ENCODE data around the gene CACNA1H. TPM values are rescaled to one million over a fixed set of nuclear protein-coding genes. Genes with fewer than 3 reads are reported as not detected.
A peak's percentile ranks its signal among the peaks of the same experiment; 100 is the strongest.

The CACNA1H gene
- polyA plus RNA-seq, 4 donors, result 17.1 to 31.1 (median 18.5) TPM

DNA sequence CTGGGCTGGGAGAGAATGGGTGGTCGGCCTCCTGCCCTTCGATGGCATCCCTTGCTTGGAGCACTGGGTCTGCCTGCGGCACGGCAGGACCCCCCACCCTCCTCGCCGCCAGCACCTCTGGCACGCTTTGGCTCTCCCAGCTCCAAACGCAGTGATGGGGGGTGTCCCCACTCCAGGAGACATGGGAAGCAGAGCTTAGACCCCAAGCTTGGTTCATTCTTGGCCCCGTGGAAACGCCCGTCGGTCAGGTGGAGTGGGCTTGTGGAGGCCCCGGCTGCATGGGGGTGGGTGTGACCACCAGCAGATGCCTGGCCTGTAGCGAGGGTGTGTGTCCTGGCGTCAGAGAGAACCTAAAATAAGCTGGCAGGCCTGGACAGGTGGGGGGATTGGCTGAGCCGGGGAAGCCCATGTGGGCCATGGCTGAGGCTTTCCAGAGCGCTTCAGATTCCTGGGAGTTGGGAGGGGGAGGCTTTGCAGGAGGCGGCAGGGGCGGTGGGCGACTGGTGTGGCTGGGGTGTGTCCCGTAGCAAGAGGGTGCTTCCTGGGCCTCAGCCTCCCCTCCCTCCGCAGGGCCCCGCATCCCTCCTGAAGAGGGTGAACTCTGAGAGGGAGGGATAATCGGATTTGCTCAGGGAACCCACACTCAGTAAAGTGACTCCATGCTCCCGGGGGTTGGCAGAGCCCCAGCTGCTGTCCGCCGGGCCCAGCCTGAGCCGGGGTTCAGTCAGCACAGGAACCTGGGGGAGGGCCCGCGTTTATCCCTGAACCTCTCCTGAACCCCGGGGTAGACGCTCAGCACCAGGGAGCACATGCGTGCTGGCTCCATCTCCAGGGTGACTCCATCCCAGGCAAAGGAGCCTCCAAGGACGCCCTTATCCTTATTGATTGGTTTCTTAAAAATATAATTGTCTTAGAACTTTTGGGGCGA, 3.4 kb downstream of the CACNA1H start:
- DNase-seq (ENCODE audit: low read depth in 4 of 4, low spot score in 3 of 4), result no peak

DNA sequence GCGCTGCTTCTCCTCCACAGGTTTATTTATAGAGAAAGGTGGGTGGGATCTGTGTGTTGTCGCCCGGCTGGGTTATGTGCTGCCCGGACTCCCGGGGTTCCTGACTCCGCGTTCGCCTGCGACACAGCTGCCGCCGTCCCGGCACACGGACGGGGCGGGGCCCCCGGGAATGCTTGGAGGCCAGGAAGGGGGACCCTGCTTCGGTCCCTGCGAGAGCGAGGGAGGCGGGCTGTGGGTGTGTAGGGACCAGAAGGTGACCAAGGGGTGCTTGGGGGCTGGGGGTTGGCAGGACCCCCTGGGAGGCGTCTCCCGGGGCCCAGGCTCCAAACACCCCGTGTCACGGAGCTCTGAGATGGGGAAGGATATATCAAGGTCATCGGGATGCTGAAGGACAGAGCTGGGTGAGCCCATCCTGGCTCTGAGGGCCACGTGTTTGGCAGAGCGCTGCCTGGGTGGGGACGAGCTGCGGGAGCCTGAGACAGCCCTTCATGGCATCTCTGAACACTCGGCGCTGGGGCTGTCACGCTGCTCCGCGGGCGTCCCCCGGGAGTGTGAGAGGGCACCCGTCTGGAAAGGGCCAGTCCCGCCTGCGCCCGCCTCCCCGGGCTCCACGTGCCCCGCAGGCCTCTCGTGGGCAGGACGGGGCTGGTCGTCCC, 4.2 kb downstream of the CACNA1H start:
- DNase-seq (ENCODE audit: low read depth in 4 of 4, low spot score in 3 of 4), result no peak

DNA sequence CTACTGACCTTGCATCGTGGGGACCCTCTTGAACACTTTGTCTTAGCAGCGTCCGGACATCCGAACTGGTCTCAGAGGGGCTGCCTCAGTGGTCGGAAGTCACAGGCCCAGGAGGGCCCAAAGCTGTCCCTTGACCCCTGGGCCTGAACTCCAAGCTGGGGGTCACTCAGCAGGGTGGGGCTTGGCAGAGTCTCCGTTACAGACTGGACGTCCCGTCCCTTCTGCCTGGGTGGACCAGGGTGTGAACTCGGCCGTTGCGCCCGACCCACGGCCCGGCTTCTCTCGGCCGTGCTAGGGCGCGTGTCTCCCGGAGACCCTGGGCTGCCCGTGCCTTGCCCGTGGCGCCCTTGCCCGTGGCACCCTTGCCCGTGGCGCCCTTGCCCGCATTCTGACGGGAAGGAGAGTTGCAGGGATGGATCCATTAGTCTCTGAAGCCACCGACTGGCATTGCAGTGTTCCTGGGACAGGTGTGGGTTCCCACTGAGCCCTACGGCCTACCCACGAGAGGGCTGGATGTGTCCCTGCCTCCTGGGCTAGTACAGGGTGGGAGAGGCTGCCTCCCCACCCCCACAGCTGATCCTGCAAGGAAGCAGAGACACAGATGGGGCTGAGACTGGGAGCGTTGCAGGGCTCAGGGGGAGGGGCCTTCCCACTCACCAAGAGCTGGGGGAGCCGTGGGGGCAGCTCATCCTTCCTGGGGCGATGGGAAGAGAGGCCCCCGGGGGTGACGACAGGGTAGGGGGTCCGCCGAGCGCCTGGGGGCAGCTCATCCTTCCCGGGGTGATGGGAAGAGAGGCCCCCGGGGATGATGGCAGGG, 4.9 kb downstream of the CACNA1H start:
- DNase-seq (ENCODE audit: low read depth in 4 of 4, low spot score in 3 of 4), result no peak

DNA sequence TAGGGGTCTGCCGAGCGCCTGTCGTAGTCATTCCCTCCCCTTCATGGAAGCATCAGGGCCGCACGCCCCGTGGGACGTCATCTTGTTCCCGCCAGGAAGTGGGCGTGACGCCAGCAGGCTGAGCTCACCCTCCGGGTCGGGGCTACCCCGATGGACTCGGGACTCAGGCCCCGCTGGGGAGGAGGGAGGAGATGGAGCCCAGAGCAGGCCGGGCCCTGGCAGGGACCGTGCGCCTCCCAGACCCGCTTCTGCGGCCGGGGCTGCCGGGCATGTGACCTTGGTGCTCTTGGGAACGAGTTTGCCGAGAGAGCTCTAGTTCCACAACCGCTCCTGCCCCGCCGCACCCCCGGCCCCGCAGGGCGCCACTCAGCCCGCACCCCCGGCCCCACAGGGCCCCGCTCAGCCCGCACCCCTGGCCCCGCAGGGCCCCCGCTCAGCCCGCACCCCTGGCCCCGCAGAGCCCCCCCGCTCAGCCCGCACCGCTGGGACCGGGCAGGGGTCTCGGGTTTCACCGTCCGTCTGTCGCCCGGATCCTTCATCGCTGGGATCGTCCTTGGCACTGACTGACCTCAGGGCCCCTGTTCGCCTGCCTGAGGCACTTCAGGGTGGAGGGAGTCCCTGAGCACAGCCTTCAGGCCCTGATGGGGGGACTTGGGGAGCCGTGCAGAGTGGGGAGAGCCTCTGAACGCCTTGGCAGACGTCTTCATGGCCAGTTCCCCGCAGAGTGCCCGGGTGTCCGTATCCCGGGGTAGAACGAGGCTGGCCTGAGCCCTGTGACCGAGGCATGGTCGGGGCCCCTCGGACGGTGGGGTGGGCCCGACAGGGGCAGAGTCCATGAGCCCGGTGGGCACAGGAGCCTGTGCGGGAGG, 5.8 kb downstream of the CACNA1H start:
- DNase-seq (ENCODE audit: low read depth in 4 of 4, low spot score in 3 of 4), result no peak

DNA sequence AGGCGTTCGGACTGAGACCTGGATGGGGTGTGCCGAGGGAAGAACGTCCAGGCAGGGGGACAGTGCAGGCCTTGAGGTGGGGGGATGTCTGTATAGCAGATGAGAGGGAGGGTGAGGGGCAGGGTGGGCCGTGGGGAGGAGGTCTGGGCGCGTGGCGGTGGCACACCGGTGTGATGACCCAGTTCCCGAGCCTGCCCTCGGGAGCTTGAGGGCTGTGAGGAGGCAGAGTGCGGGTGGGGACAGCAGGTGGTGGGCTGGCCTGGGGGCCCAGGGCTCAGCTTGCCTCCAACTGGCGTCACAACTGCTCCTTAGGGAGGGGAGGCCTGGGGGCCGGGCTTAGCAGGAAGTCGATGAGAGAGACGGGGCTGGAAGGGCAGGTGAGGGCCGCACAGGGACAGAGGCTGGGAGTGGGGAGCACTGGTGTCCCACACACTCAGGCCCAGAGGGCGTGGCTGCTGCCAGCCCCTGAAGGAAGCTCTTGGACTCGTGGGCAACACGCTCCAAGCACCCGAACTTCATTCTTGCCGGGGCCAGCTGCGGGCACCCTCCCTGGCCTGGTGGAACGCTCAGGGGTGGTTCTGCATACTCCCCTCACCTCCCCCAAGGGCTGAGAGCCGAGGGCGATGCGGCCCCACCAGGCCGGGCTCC, 6.5 kb downstream of the CACNA1H start:
- DNase-seq (ENCODE audit: low read depth in 4 of 4, low spot score in 3 of 4), result no peak

DNA sequence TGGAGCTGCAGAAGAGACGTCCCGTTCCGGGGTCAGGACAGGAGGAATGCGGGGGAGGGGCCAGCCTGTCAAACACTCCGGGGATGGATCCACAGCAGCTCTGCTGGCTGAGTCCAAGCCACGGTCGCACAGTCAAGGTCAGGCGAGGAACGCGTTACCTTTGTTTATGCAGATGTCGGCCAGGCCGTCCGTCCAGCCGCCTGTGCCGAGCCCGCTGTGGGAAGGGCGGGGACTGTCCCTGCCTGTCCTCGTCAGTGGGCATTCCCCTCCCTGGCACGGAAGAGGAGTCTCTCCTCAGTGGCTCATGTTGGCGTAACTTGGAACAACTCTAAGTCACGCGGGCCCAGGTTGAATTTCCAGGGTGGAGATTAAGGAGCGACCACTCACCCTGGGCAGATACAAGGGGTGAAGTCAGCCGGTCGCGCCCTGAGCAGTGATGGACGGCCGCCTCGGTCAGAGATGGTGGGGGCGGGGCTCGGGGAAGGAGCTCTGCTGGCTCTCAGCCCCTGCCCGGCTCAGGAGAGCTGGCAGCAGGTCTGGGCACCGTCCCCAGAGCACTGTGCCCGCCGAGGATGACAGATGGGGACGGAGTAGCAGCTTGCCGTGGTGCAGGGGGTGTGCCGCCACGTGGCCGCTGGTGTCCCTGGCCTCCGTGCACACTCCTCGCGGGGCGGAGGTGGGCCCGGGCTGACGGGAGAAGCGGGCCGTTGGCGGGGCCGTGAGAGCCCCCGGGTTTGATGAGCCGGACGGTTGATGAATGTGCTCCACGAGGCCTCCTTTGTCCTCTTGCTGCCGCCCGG, 7.3 kb downstream of the CACNA1H start:
- peak in 3 of 4 donors; percentile 68 to 80 (median 78) for DNase-seq (ENCODE audit: low read depth in 4 of 4, low spot score in 3 of 4)

DNA sequence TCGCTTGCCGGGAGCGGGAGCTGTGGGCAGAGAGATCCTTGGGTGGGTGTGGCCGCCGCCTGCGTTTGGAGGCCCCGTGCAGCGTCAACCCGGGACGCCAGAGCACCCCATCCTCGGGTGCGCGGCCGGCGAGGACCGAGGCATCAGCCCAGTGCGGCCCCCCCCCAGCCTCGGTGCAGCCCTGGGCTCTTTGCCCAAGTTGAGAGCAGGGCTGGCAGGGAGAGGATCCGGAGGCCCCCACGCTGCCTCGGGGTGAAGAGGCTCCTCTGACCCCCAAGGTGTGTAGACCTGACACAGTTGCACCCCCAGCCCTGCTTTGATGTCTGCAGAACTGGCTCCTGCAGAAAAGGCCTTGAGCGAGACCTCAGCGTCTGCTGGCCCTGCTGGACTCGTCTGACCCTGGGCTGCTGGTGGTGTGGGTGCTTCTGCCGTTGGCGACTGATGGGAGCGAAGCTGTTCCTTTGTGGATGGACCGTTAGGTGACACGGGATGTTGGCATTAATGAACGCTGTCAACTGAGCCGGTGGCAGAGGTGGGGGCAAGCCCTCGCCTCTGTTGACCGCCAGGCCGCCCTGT, 8.0 kb downstream of the CACNA1H start:
- no peak for DNase-seq (ENCODE audit: low read depth in 4 of 4, low spot score in 3 of 4)

DNA sequence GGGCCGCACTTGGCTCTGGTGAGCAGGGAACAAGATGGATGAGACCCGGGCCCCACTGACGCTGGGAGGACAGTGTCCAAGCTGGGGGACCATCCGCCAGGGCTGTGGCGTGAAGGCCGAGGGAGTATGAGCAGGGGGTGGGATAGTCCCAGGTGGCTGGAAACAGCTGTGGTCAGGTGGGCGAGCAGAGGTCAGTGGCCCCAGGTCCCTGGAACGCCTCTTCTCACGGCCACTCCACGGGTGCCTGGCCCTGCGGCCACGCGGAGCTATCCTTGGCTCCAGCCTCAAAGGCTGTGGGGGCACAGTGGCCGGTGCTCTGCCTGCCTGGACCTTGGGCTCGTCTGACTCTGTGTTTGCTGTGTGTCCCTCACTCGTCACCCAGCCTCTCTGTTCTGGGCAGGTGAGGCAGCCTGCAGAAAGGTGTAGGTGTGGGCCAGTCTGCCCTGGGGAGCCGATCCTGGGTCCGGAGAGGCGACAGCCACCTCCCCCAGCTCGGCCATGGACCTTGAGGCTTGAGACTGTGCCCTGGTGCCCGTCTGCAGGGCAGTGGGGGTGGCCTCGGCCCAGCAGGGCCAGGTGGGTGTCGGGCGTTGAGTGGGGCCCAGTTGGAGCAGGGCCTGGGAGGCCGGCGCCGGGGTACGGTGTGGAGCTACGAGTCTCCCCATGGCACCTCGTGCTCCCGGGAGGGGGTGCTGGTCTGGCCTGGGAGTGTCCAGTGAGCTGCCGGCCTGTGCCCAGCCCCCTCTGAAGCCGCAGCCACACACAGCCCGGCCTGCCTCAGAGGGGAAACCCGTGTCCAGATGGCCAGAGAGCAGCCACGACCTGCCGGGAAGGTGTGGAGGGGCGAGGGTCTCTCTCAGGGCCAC, 10.0 kb downstream of the CACNA1H start:
- DNase-seq (ENCODE audit: low read depth in 4 of 4, low spot score in 3 of 4), result no peak

DNA sequence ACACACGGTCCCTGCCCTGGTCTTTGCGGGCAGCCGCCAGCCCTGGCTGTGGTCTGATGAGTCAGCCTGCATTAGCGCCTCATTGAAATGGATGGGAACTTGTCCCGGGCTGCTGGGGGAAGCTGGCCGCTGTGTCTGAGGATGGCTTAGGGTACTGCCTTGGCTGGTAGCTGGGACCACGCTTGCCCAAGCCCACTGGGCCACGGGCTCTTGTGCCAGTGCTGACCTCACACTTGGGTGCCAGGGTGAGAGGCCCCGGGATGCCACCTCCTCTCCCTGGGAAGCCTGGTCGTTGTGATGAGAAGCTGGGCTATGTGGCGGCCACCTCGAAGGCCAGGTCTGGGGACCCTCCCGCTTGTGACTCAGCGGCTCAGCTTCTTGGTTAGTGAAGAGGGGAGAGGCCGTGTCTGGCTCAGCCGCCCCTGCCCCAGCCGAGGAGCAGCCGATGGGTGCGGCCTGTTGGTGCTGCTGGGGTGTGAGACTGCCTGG, 10.7 kb downstream of the CACNA1H start:
- DNase-seq (ENCODE audit: low read depth in 4 of 4, low spot score in 3 of 4), result no peak

DNA sequence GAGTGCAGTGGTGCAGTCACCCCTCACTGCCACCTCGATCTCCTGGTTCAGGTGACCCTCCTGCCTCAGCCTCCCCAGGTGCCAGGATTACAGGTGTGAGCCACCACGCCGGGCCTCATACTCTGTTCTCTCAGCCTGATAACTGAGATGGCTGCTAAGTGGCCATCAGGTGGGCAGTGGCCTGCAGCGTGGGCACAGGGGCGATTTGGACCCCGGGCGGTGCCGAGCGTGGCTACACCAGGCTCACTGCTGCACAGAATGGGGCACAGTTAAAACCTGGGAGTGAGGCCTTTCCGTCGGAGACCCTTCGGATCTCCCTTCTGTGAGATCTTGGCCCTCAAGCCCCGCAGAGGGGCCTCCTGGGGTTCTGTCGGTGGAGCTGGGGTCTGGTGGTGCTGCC, 11.5 kb downstream of the CACNA1H start:
- no peak for DNase-seq (ENCODE audit: low read depth in 4 of 4, low spot score in 3 of 4)

DNA sequence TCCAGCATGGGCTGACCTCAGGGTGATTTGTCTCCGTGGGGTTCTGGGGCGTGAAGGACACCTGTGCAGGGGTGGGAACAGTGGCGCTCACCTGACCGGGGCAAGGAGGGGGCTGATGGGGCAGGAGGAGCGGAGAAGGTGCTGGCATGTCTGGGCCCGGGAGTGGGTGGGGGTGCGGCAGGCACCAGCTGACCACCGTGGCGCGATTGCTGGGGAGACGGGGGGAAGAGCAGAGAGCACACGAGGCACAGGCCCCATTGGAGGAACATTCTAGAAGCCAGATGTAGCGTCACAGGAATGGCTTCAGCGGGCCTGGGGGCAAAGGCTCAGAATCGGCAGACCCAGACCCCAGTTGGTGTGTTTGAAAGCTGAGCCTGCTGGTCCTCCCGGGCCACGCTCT, 12.1 kb downstream of the CACNA1H start:
- DNase-seq (ENCODE audit: low read depth in 4 of 4, low spot score in 3 of 4), result no peak

DNA sequence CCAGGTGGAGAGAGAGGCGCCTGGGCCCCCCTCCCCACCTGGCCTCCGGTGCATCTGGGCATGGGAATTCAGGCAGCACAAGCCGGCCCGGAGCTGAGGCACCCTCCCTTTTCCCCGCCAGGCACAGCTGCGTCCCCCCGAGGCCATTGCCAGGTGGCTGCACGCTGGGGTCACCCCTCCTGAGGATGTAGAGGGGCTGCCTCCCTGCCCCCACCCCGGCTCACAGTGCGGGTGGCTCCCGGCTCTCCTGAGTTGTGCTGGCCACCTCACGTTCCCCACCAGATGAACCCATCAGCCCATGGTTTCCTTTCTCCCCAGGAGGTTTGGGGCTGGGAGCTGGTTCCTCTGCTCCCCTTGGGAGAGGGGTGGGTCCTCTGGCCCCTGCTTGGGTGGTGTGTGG, 12.6 kb downstream of the CACNA1H start:
- DNase-seq (ENCODE audit: low read depth in 4 of 4, low spot score in 3 of 4), result no peak

DNA sequence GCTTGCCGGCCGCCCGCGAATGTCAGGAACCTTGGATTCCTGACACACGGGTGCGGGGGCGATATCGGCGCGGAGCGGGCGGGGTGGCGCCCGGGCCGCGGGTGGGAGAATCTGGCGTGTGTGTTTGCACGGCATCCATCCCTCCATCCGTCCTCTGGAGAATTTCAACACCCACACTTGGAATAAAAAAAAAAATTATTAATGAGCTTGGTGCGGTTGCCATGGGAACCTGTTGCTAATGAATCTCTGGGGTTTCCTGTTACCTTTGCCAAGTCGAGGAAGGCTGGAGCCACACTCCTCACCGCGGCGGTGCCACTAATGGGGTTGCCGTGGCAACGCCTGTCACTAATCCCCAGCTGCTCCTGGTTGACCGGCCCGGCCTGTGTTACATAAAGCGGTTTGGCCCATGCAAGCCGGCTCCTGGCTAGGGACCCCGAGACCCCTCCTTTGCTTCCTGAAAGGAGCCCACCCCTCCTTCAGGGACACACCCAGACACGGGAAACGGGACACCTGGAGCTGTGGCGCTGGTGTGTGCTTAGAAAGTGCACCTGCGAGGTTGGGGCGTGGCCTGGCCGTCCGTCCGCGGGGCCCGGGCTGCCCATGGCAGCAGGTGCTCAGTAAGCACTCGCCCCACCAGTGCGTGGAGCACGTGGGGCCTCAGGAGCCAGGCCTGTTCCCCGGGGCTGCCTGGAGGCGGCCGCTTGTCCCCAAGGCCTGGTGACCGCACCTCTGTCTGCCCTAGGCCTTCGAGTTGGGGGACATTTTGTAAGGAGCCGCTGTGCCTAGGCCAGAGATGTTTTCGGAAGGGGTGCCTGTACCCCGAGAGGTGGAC, 14.6 kb downstream of the CACNA1H start:
- DNase-seq (ENCODE audit: low read depth in 4 of 4, low spot score in 3 of 4), result no peak

DNA sequence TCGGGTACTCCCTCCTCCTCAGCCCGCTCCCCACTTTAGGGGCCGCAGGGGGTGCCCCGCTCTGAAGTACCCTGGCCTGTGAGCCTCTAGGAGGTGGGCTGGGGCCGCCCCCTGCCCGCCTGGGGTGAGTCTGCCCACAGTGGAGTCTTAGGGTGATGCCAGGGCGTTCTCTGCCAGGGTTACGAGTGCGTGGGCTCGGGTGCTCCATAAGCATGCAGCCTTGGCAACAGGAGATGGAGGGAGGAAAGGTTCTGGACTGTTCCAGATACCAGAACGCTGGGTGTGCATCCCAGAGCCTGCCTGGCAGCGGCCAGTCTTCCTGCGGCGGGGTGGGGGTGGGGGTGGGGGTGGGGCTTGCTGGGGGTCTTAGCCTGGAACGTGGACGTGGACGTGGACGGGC, 15.9 kb downstream of the CACNA1H start:
- DNase-seq (ENCODE audit: low read depth in 4 of 4, low spot score in 3 of 4), result no peak

DNA sequence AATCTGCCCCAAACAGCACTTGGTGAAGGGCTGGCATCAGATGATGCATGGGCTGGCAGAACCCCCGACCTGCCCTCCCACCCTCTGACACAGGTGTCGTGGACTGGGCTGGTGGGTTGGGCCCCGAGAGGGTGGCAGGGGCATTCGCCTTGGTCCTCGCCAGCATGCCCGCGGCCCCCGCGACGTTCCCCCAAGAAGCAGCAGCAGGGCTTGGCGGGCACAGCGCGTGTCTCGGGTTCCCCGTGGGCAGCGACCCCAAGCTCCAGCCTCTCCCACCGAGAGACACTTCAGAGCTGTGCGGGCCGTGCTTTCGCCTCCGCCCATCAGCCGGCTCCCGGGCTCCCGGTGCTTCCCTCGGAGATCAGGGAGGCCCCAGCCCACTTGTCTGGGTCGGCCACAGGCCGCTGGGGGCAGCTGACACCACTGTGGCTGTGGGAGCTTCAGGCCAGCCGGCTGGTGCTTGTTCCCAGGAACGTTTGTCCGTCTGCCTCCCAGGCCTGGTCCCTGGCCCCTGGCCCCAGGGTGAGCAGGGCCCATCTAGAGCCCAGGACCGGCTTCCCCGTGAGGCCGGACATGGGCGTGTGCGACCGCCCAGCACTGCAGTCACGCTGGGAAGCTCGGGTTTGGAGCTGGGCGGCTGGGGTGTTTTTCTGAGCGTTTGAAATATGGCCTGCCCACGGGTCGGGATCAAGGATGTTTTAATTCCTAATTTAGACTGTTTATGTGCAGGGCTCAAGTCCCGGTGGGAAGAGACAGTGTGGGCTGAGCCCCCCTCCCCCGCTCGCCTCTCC, 16.6 kb downstream of the CACNA1H start:
- DNase-seq (ENCODE audit: low read depth in 4 of 4, low spot score in 3 of 4), result no peak

DNA sequence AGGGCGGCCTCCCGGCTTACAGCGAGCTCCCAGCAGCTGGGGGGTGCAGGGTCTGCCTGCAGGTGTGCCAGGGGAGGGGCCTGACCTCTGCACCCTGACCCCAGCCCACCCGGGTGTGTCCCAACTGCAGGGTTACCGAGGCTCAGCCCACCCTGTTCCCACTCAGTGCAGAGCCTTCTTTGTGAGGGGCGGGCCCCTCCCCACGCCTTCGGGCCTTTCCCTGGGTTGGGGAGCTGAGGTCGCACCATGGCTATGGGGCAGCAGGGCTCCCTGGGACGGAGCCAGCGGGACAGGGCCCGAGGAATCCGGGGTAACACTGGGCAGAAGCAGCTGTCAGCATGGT, 17.1 kb downstream of the CACNA1H start:
- DNase-seq (ENCODE audit: low read depth in 4 of 4, low spot score in 3 of 4), result no peak
